ENCODE measurements around the gene MICAL2. TPM values are rescaled to one million over a fixed set of nuclear protein-coding genes. Genes with fewer than 3 reads are reported as not detected.

Gene MICAL2
- total and polyA plus RNA-seq, 2 of the 13 experiments (the other 11 are each of a cell fraction or from before 2014, with no cell fraction given), result 0.78 to 1.1 TPM

DNA sequence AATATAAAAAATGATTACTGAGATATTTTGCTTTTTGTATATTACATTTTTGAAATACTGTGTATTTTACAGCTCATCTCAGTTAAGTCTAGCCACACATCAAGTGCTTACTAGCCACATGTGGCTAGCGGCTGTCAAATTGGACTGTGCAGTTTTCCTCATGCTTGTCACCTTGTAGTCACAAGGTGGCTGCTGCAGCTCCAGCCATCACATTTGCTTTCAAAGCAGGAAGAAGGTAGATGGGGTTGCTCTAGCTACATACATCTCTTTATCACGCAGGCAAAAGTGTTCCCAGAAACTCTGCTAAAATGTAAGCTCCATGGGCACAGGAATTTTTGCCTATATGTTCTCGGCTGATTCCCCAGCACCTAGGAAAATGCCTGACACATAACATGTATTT is 61.5 kb downstream of the MICAL2 start:
- intact Hi-C loops (cut with micrococcal nuclease; ENCODE audit: unreplicated experiment) (no loop called here), in situ Hi-C loops (cut with HindIII; ENCODE audit: extremely low pct_ligation_motif_present, low pct_unique_long_range_greater_than_20kb) (no loop called here)
- ATAC-seq (no peak), DNase-seq (ENCODE audit: low spot score) (no peak), FAIRE-seq (no peak)
- CTCF ChIA-PET (ENCODE audit: low intra/inter-chr PET ratio, low total read pairs), result no interaction called here
- Histone ChIP-seq H3K4me1 (ENCODE audit: insufficient read depth, low read length) (peaks cover 13% of the 10 kb centered on the region), H3K9ac (ENCODE audit: insufficient read depth, low read depth, low read length) (no peak overlapping the region), H3K9me3 (ENCODE audit: low read length) (no peaks in the 10 kb centered on the region), H3K79me2 (ENCODE audit: insufficient read depth, low read length) (no peaks in the 10 kb centered on the region), H4K20me1 (ENCODE audit: insufficient read depth, low read length) (no peaks in the 10 kb centered on the region), H3K27ac (ENCODE audit: extremely low read length, insufficient read depth, low read length) (no peak overlapping the region), H3K27me3 (ENCODE audit: control insufficient read depth in 1 of 2, insufficient read depth in 2 of 2, low read length in 2 of 2) (no peaks in the 10 kb centered on the region), H3K4me3 (replicated peaks in 1 of 3; ENCODE audit: insufficient read depth in 1 of 3, low read depth in 2 of 3, low read length in 3 of 3) (no peak overlapping the region), H3K4me2 (ENCODE audit: low read depth, low read length) (no peak overlapping the region), H3K36me3 (replicated peaks in 1 of 2; ENCODE audit: control insufficient read depth in 1 of 2, insufficient read depth in 2 of 2, low read length in 2 of 2) (no peaks in the 10 kb centered on the region), H2AFZ (ENCODE audit: low read length) (no peak overlapping the region)
- 97% methylated on average over 3 of the region's 3 CpGs for WGBS (ENCODE audit: low lambda C conversion rate)
- POLR2A ChIA-PET, result no interaction called here
- no TSS peak for BruUV-seq (replicated peaks)
- no peak for TF ChIP-seq GATAD2A (CRISPR knock-in tag; IDR thresholded peaks at IDR 0.05)
- no peak for TF ChIP-seq RNF2 (conservative IDR thresholded peaks at IDR 0.05; ENCODE audit: low read depth)
- TF ChIP-seq GABPB1 (CRISPR knock-in tag; IDR thresholded peaks at IDR 0.05), result no peak
- TF ChIP-seq, protein P1, sequence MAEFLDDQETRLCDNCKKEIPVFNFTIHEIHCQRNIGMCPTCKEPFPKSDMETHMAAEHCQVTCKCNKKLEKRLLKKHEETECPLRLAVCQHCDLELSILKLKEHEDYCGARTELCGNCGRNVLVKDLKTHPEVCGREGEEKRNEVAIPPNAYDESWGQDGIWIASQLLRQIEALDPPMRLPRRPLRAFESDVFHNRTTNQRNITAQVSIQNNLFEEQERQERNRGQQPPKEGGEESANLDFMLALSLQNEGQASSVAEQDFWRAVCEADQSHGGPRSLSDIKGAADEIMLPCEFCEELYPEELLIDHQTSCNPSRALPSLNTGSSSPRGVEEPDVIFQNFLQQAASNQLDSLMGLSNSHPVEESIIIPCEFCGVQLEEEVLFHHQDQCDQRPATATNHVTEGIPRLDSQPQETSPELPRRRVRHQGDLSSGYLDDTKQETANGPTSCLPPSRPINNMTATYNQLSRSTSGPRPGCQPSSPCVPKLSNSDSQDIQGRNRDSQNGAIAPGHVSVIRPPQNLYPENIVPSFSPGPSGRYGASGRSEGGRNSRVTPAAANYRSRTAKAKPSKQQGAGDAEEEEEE (CRISPR knock-in tag; IDR thresholded peaks at IDR 0.05; ENCODE audit: borderline replicate concordance), result no peak
- TF ChIP-seq ZNF124 (CRISPR knock-in tag; IDR thresholded peaks at IDR 0.05), result no peak
- TF ChIP-seq ZNF720 (CRISPR knock-in tag; IDR thresholded peaks at IDR 0.05), result no peak
- TF ChIP-seq, protein P2, sequence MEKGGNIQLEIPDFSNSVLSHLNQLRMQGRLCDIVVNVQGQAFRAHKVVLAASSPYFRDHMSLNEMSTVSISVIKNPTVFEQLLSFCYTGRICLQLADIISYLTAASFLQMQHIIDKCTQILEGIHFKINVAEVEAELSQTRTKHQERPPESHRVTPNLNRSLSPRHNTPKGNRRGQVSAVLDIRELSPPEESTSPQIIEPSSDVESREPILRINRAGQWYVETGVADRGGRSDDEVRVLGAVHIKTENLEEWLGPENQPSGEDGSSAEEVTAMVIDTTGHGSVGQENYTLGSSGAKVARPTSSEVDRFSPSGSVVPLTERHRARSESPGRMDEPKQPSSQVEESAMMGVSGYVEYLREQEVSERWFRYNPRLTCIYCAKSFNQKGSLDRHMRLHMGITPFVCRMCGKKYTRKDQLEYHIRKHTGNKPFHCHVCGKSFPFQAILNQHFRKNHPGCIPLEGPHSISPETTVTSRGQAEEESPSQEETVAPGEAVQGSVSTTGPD (CRISPR knock-in tag; IDR thresholded peaks at IDR 0.05), result no peak
- TF ChIP-seq, protein P3, sequence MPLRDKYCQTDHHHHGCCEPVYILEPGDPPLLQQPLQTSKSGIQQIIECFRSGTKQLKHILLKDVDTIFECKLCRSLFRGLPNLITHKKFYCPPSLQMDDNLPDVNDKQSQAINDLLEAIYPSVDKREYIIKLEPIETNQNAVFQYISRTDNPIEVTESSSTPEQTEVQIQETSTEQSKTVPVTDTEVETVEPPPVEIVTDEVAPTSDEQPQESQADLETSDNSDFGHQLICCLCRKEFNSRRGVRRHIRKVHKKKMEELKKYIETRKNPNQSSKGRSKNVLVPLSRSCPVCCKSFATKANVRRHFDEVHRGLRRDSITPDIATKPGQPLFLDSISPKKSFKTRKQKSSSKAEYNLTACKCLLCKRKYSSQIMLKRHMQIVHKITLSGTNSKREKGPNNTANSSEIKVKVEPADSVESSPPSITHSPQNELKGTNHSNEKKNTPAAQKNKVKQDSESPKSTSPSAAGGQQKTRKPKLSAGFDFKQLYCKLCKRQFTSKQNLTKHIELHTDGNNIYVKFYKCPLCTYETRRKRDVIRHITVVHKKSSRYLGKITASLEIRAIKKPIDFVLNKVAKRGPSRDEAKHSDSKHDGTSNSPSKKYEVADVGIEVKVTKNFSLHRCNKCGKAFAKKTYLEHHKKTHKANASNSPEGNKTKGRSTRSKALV (CRISPR knock-in tag; IDR thresholded peaks at IDR 0.05), result no peak
- TF ChIP-seq, protein P4, sequence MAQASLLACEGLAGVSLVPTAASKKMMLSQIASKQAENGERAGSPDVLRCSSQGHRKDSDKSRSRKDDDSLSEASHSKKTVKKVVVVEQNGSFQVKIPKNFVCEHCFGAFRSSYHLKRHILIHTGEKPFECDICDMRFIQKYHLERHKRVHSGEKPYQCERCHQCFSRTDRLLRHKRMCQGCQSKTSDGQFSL (CRISPR knock-in tag; IDR thresholded peaks at IDR 0.05), result no peak
- TF ChIP-seq SATB2 (CRISPR knock-in tag; IDR thresholded peaks at IDR 0.05), result no peak
- no peak for TF ChIP-seq SIN3B (IDR thresholded peaks at IDR 0.05; ENCODE audit: low read length)
- no peak for TF ChIP-seq RFXANK (CRISPR knock-in tag; IDR thresholded peaks at IDR 0.05)
- TF ChIP-seq PTBP1 (IDR thresholded peaks at IDR 0.05; ENCODE audit: low read depth, low read length, poor library complexity, severe bottlenecking), result no peak
- TF ChIP-seq POLR2AphosphoS2 (IDR thresholded peaks at IDR 0.05; ENCODE audit: low read depth, low read length), result no peak
- TF ChIP-seq, protein P5, sequence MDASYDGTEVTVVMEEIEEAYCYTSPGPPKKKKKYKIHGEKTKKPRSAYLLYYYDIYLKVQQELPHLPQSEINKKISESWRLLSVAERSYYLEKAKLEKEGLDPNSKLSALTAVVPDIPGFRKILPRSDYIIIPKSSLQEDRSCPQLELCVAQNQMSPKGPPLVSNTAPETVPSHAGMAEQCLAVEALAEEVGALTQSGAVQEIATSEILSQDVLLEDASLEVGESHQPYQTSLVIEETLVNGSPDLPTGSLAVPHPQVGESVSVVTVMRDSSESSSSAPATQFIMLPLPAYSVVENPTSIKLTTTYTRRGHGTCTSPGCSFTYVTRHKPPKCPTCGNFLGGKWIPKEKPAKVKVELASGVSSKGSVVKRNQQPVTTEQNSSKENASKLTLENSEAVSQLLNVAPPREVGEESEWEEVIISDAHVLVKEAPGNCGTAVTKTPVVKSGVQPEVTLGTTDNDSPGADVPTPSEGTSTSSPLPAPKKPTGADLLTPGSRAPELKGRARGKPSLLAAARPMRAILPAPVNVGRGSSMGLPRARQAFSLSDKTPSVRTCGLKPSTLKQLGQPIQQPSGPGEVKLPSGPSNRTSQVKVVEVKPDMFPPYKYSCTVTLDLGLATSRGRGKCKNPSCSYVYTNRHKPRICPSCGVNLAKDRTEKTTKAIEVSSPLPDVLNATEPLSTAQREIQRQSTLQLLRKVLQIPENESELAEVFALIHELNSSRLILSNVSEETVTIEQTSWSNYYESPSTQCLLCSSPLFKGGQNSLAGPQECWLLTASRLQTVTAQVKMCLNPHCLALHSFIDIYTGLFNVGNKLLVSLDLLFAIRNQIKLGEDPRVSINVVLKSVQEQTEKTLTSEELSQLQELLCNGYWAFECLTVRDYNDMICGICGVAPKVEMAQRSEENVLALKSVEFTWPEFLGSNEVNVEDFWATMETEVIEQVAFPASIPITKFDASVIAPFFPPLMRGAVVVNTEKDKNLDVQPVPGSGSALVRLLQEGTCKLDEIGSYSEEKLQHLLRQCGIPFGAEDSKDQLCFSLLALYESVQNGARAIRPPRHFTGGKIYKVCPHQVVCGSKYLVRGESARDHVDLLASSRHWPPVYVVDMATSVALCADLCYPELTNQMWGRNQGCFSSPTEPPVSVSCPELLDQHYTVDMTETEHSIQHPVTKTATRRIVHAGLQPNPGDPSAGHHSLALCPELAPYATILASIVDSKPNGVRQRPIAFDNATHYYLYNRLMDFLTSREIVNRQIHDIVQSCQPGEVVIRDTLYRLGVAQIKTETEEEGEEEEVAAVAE (CRISPR knock-in tag; IDR thresholded peaks at IDR 0.05; ENCODE audit: borderline replicate concordance), result no peak
- TF ChIP-seq SAP130 (CRISPR knock-in tag; IDR thresholded peaks at IDR 0.05; ENCODE audit: low read depth), result no peak
- no peak for TF ChIP-seq ZMAT3 (CRISPR knock-in tag; conservative IDR thresholded peaks at IDR 0.05)
- no peak for TF ChIP-seq ZNF773 (CRISPR knock-in tag; IDR thresholded peaks at IDR 0.05; ENCODE audit: borderline replicate concordance)
